SK-N-SH (cell line): ENCODE measurements around the gene SART1.

Experiments
- FOXJ3 ChIP-seq: sonication (generic); formaldehyde crosslinking; IDR thresholded peaks from 2 replicates; pipeline ENCODE4 v1.5.1; 2020; ENCODE audit warnings: mild to moderate bottlenecking, missing genetic modification reagents
- RAD21 ChIP-seq: IDR thresholded peaks from 2 replicates; pipeline ENCODE4 v1.6.1; 2012; ENCODE audit warnings: mild to moderate bottlenecking, low read length
- TF ChIP-seq, protein P1 (sequence below): fragments of 200-600 bp; sonication (generic); IDR thresholded peaks from 2 replicates; pipeline ENCODE4 v1.6.1; 2017; ENCODE audit warnings: antibody characterized with exemption, mild to moderate bottlenecking, moderate library complexity

DNA sequence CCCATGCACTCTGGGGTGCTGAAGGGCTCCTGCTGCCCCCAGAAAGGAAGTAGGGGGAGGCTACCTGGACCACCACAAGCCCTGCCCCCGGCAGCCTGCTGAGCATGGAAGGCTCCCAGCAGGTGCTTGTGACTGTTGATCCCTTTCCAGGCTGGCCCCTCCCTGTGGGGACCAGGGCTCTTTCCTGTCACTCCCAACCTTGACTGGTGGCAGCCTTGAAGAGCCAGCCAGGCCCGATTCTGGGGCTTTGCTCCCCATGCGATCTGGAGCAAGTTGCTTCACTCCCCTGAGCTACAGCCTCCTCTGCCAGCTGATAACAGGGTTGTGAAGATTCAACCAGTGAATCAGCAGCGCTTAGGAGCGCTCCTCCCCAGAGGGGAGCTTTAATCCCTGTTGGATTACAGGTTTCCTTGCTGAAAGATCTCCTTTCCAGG, 45.7 kb downstream of the SART1 start:
- TF ChIP-seq RAD21: no peak
- TF ChIP-seq, protein P1, sequence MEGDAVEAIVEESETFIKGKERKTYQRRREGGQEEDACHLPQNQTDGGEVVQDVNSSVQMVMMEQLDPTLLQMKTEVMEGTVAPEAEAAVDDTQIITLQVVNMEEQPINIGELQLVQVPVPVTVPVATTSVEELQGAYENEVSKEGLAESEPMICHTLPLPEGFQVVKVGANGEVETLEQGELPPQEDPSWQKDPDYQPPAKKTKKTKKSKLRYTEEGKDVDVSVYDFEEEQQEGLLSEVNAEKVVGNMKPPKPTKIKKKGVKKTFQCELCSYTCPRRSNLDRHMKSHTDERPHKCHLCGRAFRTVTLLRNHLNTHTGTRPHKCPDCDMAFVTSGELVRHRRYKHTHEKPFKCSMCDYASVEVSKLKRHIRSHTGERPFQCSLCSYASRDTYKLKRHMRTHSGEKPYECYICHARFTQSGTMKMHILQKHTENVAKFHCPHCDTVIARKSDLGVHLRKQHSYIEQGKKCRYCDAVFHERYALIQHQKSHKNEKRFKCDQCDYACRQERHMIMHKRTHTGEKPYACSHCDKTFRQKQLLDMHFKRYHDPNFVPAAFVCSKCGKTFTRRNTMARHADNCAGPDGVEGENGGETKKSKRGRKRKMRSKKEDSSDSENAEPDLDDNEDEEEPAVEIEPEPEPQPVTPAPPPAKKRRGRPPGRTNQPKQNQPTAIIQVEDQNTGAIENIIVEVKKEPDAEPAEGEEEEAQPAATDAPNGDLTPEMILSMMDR: no peak
- no peak for TF ChIP-seq FOXJ3 (CRISPR knock-in tag)
